HEK293T (cell line): ENCODE data around the gene PPP2R5E.

Experiments used
- CTCF ChIA-PET: fragments of 350-600 bp; formaldehyde crosslinking; extraction: SDS; loops from one replicate; lab custom pipeline; 2021; ENCODE audit warnings: antibody characterized with exemption, inconsistent platforms; lab: Yijun Ruan, JAX
- POLR2A ChIA-PET: fragments of 350-600 bp; formaldehyde crosslinking; extraction: SDS; loops from one replicate; lab custom pipeline; 2020; ENCODE audit warnings: antibody characterized with exemption, inconsistent platforms; lab: Yijun Ruan, JAX
- DNase-seq: peaks from one replicate; pipeline ENCODE4 v3.0.0; 2012; ENCODE audit warnings: mixed read lengths; ENCODE audit errors: extremely low spot score
- ARNT ChIP-seq: fragments of 450-650 bp; IDR thresholded peaks from 2 replicates; pipeline ENCODE4 v1.6.1; 2017; ENCODE audit warnings: mild to moderate bottlenecking
- BHLHE40 ChIP-seq: fragments of 450-650 bp; IDR thresholded peaks from 2 replicates; pipeline ENCODE4 v1.6.1; 2016; ENCODE audit warnings: mild to moderate bottlenecking, moderate library complexity, borderline replicate concordance
- CTBP1 ChIP-seq: fragments of 450-650 bp; IDR thresholded peaks from 2 replicates; pipeline ENCODE4 v1.6.1; 2016; ENCODE audit warnings: borderline replicate concordance
- ELF4 ChIP-seq: fragments of 450-650 bp; IDR thresholded peaks from 2 replicates; pipeline ENCODE4 v1.6.1; 2017; ENCODE audit warnings: antibody characterized with exemption
- FOXA1 ChIP-seq: fragments of 450-650 bp; IDR thresholded peaks from 2 replicates; pipeline ENCODE4 v1.6.1; 2016; ENCODE audit warnings: mild to moderate bottlenecking
- FOXK2 ChIP-seq: fragments of 450-650 bp; IDR thresholded peaks from 2 replicates; pipeline ENCODE4 v1.6.1; 2016; ENCODE audit warnings: mild to moderate bottlenecking
- FOXM1 ChIP-seq: fragments of 450-650 bp; IDR thresholded peaks from 2 replicates; pipeline ENCODE4 v1.6.1; 2017; ENCODE audit warnings: mild to moderate bottlenecking, borderline replicate concordance
- HDGF ChIP-seq: fragments of 450-650 bp; IDR thresholded peaks from 2 replicates; pipeline ENCODE4 v1.6.1; 2017; ENCODE audit warnings: antibody characterized with exemption, borderline replicate concordance
- L3MBTL2 ChIP-seq: fragments of 450-650 bp; conservative IDR thresholded peaks from 2 replicates; pipeline ENCODE4 v1.6.1; 2016; ENCODE audit warnings: mild to moderate bottlenecking
- LEF1 ChIP-seq: fragments of 450-650 bp; IDR thresholded peaks from 2 replicates; pipeline ENCODE4 v1.6.1; 2017; ENCODE audit warnings: mild to moderate bottlenecking, borderline replicate concordance
- NFRKB ChIP-seq: fragments of 450-650 bp; IDR thresholded peaks from 2 replicates; pipeline ENCODE4 v1.6.1; 2016; ENCODE audit warnings: mild to moderate bottlenecking, moderate library complexity
- PKNOX1 ChIP-seq: fragments of 450-650 bp; IDR thresholded peaks from 2 replicates; pipeline ENCODE4 v1.6.1; 2016
- SP1 ChIP-seq: fragments of 450-650 bp; IDR thresholded peaks from 2 replicates; pipeline ENCODE4 v1.6.1; 2017
- SUZ12 ChIP-seq: fragments of 450-650 bp; IDR thresholded peaks from 2 replicates; pipeline ENCODE4 v1.6.1; 2016; ENCODE audit warnings: mild to moderate bottlenecking
- TARDBP ChIP-seq: fragments of 450-650 bp; IDR thresholded peaks from 2 replicates; pipeline ENCODE4 v1.6.1; 2016
- ZNF384 ChIP-seq: fragments of 450-650 bp; IDR thresholded peaks from 2 replicates; pipeline ENCODE4 v1.6.1; 2016

The PPP2R5E gene

GRCh38 chr14:63421226-63421625 lies 122.0 kb downstream of the PPP2R5E start:
- no peak for TF ChIP-seq ZNF384
- no peak for TF ChIP-seq TARDBP
- TF ChIP-seq PKNOX1: no peak
- CTCF ChIA-PET: no interaction called here
- POLR2A ChIA-PET: interaction anchor here (0.8 kb wide), 1 partner anchor 122 kb away, joined by 3 read pairs; the partner anchor contains the start of gene PPP2R5E
- no peak for DNase-seq

GRCh38 chr14:63418020-63418419 lies 125.2 kb downstream of the PPP2R5E start:
- CTCF ChIA-PET: no interaction called here
- DNase-seq: no peak
- POLR2A ChIA-PET: no interaction called here
- TF ChIP-seq FOXM1 (no peak), BHLHE40 (no peak), TARDBP (no peak), CTBP1 (no peak), PKNOX1 (no peak), LEF1 (no peak), FOXA1 (no peak), FOXK2 (no peak), ELF4 (no peak), NFRKB (no peak)

GRCh38 chr14:63413009-63413408 lies 130.2 kb downstream of the PPP2R5E start:
- ChIA-PET POLR2A (no interaction called here), CTCF (no interaction called here)
- DNase-seq: no peak
- no peak for TF ChIP-seq FOXK2
- no peak for TF ChIP-seq FOXA1
- no peak for TF ChIP-seq SUZ12
- no peak for TF ChIP-seq ZNF384
- no peak for TF ChIP-seq SP1
- TF ChIP-seq PKNOX1: no peak
- no peak for TF ChIP-seq ELF4
- no peak for TF ChIP-seq ARNT
- no peak for TF ChIP-seq LEF1
- no peak for TF ChIP-seq HDGF
- TF ChIP-seq NFRKB: no peak
- TF ChIP-seq CTBP1: no peak
- TF ChIP-seq FOXM1: no peak
- no peak for TF ChIP-seq TARDBP
- no peak for TF ChIP-seq BHLHE40

- ChIA-PET POLR2A (no interaction called here), CTCF (no interaction called here)
- no peak for DNase-seq
- TF ChIP-seq ARNT: no peak
Observed at GRCh38 chr14:63406333-63406732, 136.8 kb downstream of the PPP2R5E start.

GRCh38 chr14:63405715-63406114 lies 137.5 kb downstream of the PPP2R5E start:
- CTCF ChIA-PET: no interaction called here
- no peak for DNase-seq
- no peak for TF ChIP-seq CTBP1
- TF ChIP-seq ARNT: no peak
- TF ChIP-seq SUZ12: no peak
- no peak for TF ChIP-seq FOXK2
- TF ChIP-seq FOXM1: no peak
- no peak for TF ChIP-seq SP1
- no peak for TF ChIP-seq FOXA1
- no peak for TF ChIP-seq PKNOX1
- TF ChIP-seq ELF4: no peak
- TF ChIP-seq LEF1: no peak
- no peak for TF ChIP-seq BHLHE40
- TF ChIP-seq NFRKB: no peak
- no peak for TF ChIP-seq HDGF
- no peak for TF ChIP-seq ZNF384
- no peak for TF ChIP-seq TARDBP
- no peak for TF ChIP-seq L3MBTL2
- POLR2A ChIA-PET: no interaction called here

GRCh38 chr14:63404906-63405305 lies 138.3 kb downstream of the PPP2R5E start:
- CTCF ChIA-PET: interaction anchor here (0.8 kb wide), 1 partner anchor 352 kb away, joined by 3 read pairs; no protein-coding TSS in a partner anchor
- POLR2A ChIA-PET: no interaction called here
- DNase-seq: no peak
- TF ChIP-seq L3MBTL2 (no peak), FOXM1 (no peak), FOXK2 (no peak), SP1 (no peak), FOXA1 (no peak), NFRKB (no peak)

- POLR2A ChIA-PET: no interaction called here
- DNase-seq: no peak
- CTCF ChIA-PET: interaction anchor here (0.7 kb wide), 1 partner anchor 270 kb away, joined by 3 read pairs; no protein-coding TSS in a partner anchor
- no peak for TF ChIP-seq PKNOX1
- TF ChIP-seq SP1: no peak
- no peak for TF ChIP-seq HDGF
- TF ChIP-seq SUZ12: no peak
- no peak for TF ChIP-seq L3MBTL2
Observed at GRCh38 chr14:63401646-63402045, 141.5 kb downstream of the PPP2R5E start.
